Activated CD4-positive, alpha-beta memory T cell treated with anti-CD3 and anti-CD28 coated beads, Interleukin-2, amount 10 ng/mL, durations not matched to agents 7 days and 5 days (primary cell): ENCODE measurements around the gene F12. TPM values are rescaled to one million over a fixed set of nuclear protein-coding genes. Genes with fewer than 3 reads are reported as not detected.
"Not testable (repeated sequence)": the region's sequence is repeated elsewhere in the genome, so short reads cannot be mapped to it uniquely, and the experiment has no call there.

Experiments used
- CTCF ChIA-PET: fragments of 350-600 bp; sonication (Branson Sonifier 250); formaldehyde crosslinking; loops from one replicate; lab custom pipeline; 2021; ENCODE audit warnings: antibody characterized with exemption, inconsistent platforms; lab: Charles Lee
- POLR2A ChIA-PET: fragments of 350-600 bp; sonication (Branson Sonifier 250); formaldehyde crosslinking; loops from one replicate; lab custom pipeline; 2021; ENCODE audit warnings: antibody characterized with exemption; lab: Charles Lee
- DNase-seq: peaks from one replicate; pipeline ENCODE4 v3.0.0-alpha.2; 2020
- H3K27ac Mint-ChIP-seq: one replicate; pipeline ENCODE4 v1.8.0; 2021; ENCODE audit warnings: mild to moderate bottlenecking, mixed read lengths
- H3K27me3 Mint-ChIP-seq: one replicate; pipeline ENCODE4 v1.8.0; 2021; ENCODE audit warnings: mixed read lengths
- H3K36me3 Mint-ChIP-seq: one replicate; pipeline ENCODE4 v1.8.0; 2021; ENCODE audit warnings: low read depth, mixed read lengths
- H3K4me1 Mint-ChIP-seq: one replicate; pipeline ENCODE4 v1.8.0; 2021; ENCODE audit warnings: mixed read lengths
- H3K4me3 Mint-ChIP-seq: one replicate; pipeline ENCODE4 v1.8.0; 2021; ENCODE audit warnings: mild to moderate bottlenecking, mixed read lengths
- H3K9me3 Mint-ChIP-seq: one replicate; pipeline ENCODE4 v1.8.0; 2021; ENCODE audit warnings: mixed read lengths
- total RNA-seq, 2 experiments: library from RNA; stranded (reverse); gene quantifications; one replicate each; pipeline ENCODE4 v1.2.3, GENCODE V29; 2021

F12 gene
- total RNA-seq, 2 experiments from 2014 or later, result 1.5 to 1.6 TPM

DNA sequence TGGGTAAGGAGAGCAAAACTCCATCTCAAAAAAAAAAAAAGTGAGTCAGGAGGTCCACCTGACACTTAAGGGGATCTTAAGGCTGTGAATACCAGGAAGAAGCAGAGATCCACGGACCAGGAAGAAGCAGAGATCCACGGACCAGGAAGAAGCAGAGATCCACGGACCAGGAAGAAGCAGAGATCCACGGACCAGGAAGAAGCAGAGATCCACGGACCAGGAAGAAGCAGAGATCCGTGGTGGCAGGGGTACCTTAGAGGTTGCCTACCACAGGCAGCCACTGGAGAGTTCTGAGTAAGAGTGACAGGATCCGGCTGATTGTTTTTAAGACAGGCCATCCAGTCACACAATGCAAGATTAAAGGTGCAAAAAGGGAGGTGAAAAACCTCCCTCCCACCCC lies 11.1 kb upstream of the F12 start:
- DNase-seq, H3K27ac Mint-ChIP-seq, H3K9me3 Mint-ChIP-seq, H3K36me3 Mint-ChIP-seq, H3K27me3 Mint-ChIP-seq, H3K4me3 Mint-ChIP-seq: not testable (repeated sequence)
- H3K4me1 Mint-ChIP-seq, result peaks cover 16% of the 10 kb centered on the region
- ChIA-PET CTCF (interaction anchor here (2.4 kb wide), 1 partner anchor 16 kb away, joined by 8 read pairs; no protein-coding TSS in a partner anchor), POLR2A (interaction anchor here (0.6 to 14.9 kb wide), 2 partner anchors 9 to 11 kb away, joined by 4 to 463 read pairs; partner anchors contain the start of gene F12)

DNA sequence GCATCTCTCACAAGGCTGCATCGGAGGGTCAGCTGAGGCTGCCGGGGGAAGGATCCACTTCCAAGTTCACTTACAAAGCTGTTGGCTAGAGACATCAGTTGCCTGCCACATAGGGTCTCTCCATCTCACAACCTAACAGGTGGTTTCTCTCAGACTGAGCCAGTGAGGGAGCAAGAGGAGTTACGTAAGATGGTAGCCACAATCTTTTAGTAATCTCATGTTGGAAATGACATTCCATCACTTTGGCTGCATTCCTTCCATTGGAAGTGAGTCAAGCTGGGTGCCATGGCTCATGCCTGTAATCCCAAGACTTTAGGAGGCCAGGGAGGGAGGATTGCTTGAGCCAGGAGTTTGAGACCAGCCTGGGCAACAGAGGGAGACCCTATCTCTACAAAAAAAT lies 9.7 kb upstream of the F12 start:
- DNase-seq, result no peak
- Mint-ChIP-seq H3K27me3 (no peaks in the 10 kb centered on the region), H3K36me3 (no peaks in the 10 kb centered on the region), H3K4me1 (peaks cover 9% of the 10 kb centered on the region), H3K4me3 (no peak overlapping the region), H3K27ac (no peak overlapping the region), H3K9me3 (peaks cover 2% of the 10 kb centered on the region)
- CTCF ChIA-PET, result interaction anchor here (1.9 to 2.4 kb wide), 2 partner anchors 10 to 15 kb away, joined by 3 to 8 read pairs; partner anchors contain the start of gene F12
- POLR2A ChIA-PET, result interaction anchor here (1.2 kb wide), 1 partner anchor 16 kb away, joined by 3 read pairs; no protein-coding TSS in a partner anchor

DNA sequence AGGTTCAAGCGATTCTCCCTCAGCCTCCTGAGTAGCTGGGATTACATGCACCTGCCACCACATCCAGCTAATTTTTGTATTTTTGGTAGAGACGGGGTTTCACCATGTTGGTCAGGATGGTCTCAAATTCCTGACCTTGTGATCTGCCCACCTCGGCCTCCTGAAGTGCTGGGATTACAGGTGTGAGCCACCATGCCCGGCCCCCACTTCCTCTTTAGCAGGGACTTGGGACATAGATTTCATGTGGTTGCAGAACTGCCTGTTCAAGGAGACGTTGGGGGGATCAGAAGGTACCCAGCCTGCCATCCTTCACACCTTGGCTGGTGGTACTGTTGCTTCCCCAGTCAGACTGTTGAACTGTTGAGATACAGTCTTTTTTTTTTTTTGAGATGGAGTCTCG lies 7.7 kb upstream of the F12 start:
- ChIA-PET POLR2A (interaction anchor here (0.7 to 17.5 kb wide), 4 partner anchors 11 to 38 kb away, joined by 3 to 463 read pairs (median 188); partner anchors contain the start of genes GRK6 and PRR7), CTCF (interaction anchor here (1.1 to 2.3 kb wide), 5 partner anchors 8 to 38 kb away, joined by 3 to 7 read pairs (median 5); partner anchors contain the start of gene F12)
- H3K36me3 Mint-ChIP-seq, H3K9me3 Mint-ChIP-seq, H3K27ac Mint-ChIP-seq, H3K4me3 Mint-ChIP-seq, H3K27me3 Mint-ChIP-seq, DNase-seq: not testable (repeated sequence)
- H3K4me1 Mint-ChIP-seq, result peaks cover 24% of the 10 kb centered on the region

DNA sequence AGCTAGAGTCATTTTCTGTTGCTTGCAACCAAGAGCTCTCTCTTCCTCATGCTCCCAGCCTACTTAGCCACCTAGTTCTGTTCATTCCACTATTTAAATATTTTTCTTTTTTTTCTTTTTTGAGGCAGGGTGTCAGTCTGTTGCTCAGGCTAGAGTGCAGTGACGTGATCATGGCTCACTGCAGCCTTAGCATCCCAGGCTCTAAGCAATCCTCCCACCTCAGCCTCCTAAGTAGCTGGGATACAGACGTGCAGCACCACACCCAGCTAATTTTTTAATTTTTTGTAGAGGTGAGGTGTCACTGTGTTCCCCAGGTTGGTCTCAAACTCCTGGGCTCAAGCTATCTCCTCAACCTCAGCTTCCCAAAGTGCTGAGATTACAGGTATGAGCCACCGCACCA lies 5.1 kb upstream of the F12 start:
- H3K4me1 Mint-ChIP-seq, result peaks cover 38% of the 10 kb centered on the region
- H3K4me3 Mint-ChIP-seq, result no peak overlapping the region
- H3K27me3 Mint-ChIP-seq, result no peaks in the 10 kb centered on the region
- ChIA-PET POLR2A (interaction anchor here (17.5 kb wide), 2 partner anchors 13 to 29 kb away, joined by 371 to 463 read pairs; partner anchors contain the start of genes GRK6 and PRR7), CTCF (interaction anchor here (1.0 to 4.7 kb wide), 4 partner anchors 11 to 41 kb away, joined by 3 to 40 read pairs (median 6); no protein-coding TSS in a partner anchor)
- H3K9me3 Mint-ChIP-seq, result no peaks in the 10 kb centered on the region
- H3K27ac Mint-ChIP-seq, result no peak overlapping the region
- no peaks in the 10 kb centered on the region for H3K36me3 Mint-ChIP-seq
- DNase-seq, result no peak

DNA sequence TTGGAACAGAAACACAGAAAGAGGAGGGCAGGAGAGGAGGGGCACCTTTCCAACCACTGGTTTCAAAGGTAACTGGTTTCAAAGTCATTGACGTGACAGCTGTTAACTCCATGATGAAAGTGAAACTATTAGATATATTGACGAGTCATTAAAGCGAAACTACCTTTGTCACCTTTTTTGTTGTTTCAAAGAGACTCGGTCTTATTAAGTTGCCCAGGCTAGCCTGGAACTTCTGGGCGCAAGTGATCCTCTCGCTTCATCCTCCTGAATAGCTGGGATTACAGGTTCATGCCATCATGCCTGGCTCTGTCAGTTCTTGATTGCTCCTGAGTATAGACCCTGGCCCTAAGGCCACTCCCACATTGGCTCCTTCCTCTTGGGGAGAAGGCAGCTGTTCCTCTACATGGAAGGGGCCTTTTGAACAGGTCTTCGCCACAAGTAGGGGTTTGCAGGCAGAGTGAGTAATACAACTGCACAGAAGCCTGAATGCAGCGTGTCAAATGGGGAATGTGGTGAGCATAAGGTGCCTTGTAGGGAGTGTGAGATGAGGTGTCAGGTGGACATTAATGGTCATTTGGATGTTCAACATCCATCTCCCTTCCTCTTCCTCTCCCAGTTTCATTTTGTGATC lies 3.4 kb upstream of the F12 start:
- no peak for DNase-seq
- Mint-ChIP-seq H3K9me3 (no peaks in the 10 kb centered on the region), H3K36me3 (no peaks in the 10 kb centered on the region), H3K27me3 (no peaks in the 10 kb centered on the region), H3K27ac (peak overlapping the region; percentile 77), H3K4me1 (peaks cover 39% of the 10 kb centered on the region), H3K4me3 (peak overlapping the region; percentile 55)
- POLR2A ChIA-PET, result interaction anchor here (1.1 to 17.5 kb wide), 6 partner anchors 9 to 100 kb away, joined by 3 to 463 read pairs (median 12); partner anchors contain the start of genes GRK6 and PRR7
- CTCF ChIA-PET, result interaction anchor here (1.2 to 4.7 kb wide), 5 partner anchors 9 to 43 kb away, joined by 4 to 40 read pairs (median 6); no protein-coding TSS in a partner anchor

DNA sequence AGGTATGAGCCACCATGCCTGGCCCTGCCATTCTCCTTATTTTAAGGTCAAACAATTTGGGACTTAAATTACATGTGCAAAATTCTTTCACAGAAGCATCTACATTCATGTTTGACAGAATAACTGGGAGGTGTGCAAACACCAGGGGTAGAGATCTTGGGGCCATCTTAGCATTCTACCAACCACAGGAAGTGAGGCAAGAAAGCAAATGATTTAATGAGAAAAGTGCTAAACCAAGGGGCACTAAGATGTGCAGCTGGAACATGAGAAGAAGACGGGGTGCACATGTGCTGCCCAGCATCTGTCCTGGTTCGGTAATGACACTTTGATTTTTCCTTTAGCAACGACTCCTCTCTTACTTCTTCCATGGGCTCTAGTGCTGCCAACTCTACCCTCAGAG lies 1.2 kb upstream of the F12 start:
- no peaks in the 10 kb centered on the region for H3K9me3 Mint-ChIP-seq
- DNase-seq, result no peak
- H3K4me1 Mint-ChIP-seq, result peaks cover 46% of the 10 kb centered on the region
- H3K36me3 Mint-ChIP-seq, result no peaks in the 10 kb centered on the region
- H3K4me3 Mint-ChIP-seq, result no peak overlapping the region
- H3K27ac Mint-ChIP-seq, result no peak overlapping the region
- peaks cover 9% of the 10 kb centered on the region for H3K27me3 Mint-ChIP-seq
- CTCF ChIA-PET, result interaction anchor here (0.8 to 11.1 kb wide), 2 partner anchors 18 to 39 kb away, joined by 3 to 467 read pairs; partner anchors contain the start of gene PRR7
- POLR2A ChIA-PET, result interaction anchor here (17.5 kb wide), 2 partner anchors 17 to 33 kb away, joined by 371 to 463 read pairs; partner anchors contain the start of genes GRK6 and PRR7

DNA sequence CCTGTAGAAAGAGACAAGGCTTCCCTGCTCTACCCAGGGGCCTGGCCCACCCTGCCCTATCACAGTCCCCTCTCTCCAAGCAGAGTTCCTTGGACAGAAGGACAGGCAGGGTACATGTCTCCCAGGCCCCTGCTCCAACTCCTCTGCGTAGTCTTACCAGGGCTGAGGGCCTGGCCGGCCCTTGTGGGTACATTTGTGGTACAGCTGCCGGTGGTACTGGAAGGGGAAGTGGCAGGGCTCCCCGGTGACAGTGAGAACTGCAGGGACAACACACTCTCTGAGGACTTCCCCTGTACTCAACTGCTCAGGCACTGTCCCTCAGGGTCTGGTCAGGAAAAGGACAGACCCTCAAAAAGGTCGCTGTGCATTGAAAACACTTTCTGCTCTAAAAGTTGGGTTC lies 3.6 kb downstream of the F12 start:
- Mint-ChIP-seq H3K4me3 (no peak overlapping the region), H3K4me1 (peaks cover 47% of the 10 kb centered on the region), H3K27me3 (peaks cover 34% of the 10 kb centered on the region), H3K9me3 (no peaks in the 10 kb centered on the region), H3K36me3 (no peaks in the 10 kb centered on the region), H3K27ac (no peak overlapping the region)
- CTCF ChIA-PET, result interaction anchor here (3.9 to 11.1 kb wide), 4 partner anchors 14 to 292 kb away, joined by 15 to 467 read pairs (median 225); partner anchors contain the start of genes GRK6 and PRR7
- POLR2A ChIA-PET, result interaction anchor here (2.3 to 17.5 kb wide), 4 partner anchors 22 to 51 kb away, joined by 11 to 463 read pairs (median 234); partner anchors contain the start of genes GRK6 and PRR7
- peak; percentile 30 for DNase-seq

DNA sequence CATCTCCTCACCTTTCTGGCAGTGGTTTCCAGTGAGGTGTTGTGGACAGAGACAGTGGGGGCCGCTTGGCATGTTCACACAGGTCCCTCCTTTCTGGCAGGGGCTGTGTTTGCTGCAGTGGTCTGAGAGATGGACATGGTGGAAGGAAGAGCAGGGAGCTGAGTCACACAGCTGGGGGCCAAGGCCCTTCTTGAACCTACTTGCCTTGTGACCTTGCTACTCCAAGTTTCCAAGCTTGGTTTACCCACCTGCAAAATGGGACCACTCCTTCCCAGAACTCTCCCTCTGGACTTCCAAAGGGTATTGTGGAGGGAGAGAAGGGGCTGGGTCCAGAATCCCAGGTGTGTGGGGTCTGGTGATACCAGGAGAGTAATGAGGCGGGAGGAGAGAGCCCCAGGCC lies 4.1 kb downstream of the F12 start:
- Mint-ChIP-seq H3K27ac (no peak overlapping the region), H3K9me3 (no peaks in the 10 kb centered on the region), H3K4me3 (peak overlapping the region; percentile 48), H3K36me3 (no peaks in the 10 kb centered on the region), H3K27me3 (peaks cover 34% of the 10 kb centered on the region), H3K4me1 (peaks cover 42% of the 10 kb centered on the region)
- CTCF ChIA-PET, result interaction anchor here (1.0 to 11.1 kb wide), 10 partner anchors 9 to 291 kb away, joined by 3 to 467 read pairs (median 26); partner anchors contain the start of genes GRK6, PDLIM7 and PRR7
- DNase-seq, result no peak
- POLR2A ChIA-PET, result interaction anchor here (1.5 to 17.5 kb wide), 6 partner anchors 13 to 52 kb away, joined by 5 to 463 read pairs (median 74); partner anchors contain the start of genes GRK6 and PRR7

DNA sequence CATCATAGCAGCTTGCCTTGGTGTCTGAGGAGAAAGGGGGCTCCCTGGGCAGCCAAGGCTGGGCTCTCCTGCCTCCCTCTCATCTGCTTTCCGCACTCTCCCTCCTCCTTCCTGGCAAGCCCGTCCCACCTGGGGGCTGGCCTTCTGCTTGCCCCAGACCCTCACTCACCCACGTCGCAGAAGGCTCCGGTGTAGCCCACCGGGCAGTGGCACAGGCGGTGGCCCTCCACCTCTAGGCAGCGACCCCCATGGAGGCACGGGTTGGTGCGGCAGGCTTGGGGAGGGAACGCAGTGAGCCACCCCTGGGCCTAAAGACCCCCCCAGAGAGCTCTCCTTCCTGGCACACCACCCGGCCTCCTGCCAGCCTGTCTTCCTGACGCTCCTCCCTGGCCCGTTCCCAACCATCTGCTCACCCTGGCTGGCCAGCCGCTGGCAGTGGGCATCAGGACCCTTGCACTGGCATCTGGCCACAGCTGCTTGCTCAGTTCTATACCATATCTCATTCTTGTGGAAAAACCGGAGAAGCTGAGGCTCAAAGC lies 4.7 kb downstream of the F12 start:
- CTCF ChIA-PET, result interaction anchor here (0.6 to 11.1 kb wide), 27 partner anchors 9 to 290 kb away, joined by 3 to 467 read pairs (median 8); partner anchors contain the start of genes GRK6, PDLIM7 and PRR7
- no peak for DNase-seq
- H3K9me3 Mint-ChIP-seq, result no peaks in the 10 kb centered on the region
- H3K36me3 Mint-ChIP-seq, result no peaks in the 10 kb centered on the region
- H3K27me3 Mint-ChIP-seq, result peaks cover 36% of the 10 kb centered on the region
- H3K4me1 Mint-ChIP-seq, result peaks cover 42% of the 10 kb centered on the region
- H3K27ac Mint-ChIP-seq, result no peak overlapping the region
- H3K4me3 Mint-ChIP-seq, result peak overlapping the region; percentile 48
- POLR2A ChIA-PET, result interaction anchor here (0.6 to 17.5 kb wide), 15 partner anchors 8 to 94 kb away, joined by 3 to 463 read pairs (median 10); partner anchors contain the start of genes GRK6, MXD3 and PRR7

DNA sequence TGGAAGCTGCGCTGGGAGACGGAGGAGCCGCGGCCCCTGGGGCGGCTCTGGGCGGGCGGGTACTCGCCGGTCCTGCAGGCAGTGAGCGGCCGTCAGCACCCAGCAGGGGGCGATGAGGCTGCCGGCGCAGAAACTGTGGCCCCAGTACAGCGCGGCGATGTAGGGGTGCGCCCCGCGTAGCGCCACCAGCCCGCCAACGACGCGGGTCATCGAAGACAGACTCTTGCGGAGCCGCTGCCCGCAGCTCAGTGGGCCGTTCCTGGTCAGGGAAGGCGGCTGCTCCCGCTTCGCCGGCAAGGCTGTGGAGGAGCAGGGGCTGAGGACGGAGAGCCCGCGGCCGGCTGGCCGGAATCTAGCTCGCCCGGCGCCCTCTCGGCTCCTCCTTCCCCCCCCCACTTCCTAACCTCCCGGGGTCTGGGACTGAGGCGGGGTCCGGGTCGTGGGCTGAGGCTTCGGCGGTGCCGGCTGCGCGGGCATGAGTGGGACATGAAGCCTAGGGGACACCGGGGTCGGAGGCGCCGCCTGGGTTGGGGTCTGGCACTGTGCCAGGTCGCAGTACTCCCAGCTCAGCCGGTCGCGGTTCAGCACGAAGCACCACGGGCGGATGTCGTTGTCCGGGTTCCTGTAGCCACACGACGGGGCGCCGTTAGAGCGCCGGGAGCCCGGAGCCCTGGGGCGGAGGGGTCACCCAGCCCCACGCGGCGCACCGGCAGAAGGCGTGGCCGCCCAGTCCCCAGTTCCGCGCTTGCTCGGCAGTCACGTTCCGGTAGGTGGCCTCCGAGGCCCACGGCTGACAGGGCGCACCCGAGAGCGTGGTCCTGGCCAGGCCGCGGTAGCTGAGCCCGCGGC lies 5.3 kb downstream of the F12 start:
- Mint-ChIP-seq H3K27me3 (peaks cover 36% of the 10 kb centered on the region), H3K9me3 (no peaks in the 10 kb centered on the region), H3K27ac (no peak overlapping the region), H3K36me3 (no peaks in the 10 kb centered on the region), H3K4me1 (peaks cover 39% of the 10 kb centered on the region), H3K4me3 (peak overlapping the region; percentile 75)
- ChIA-PET CTCF (interaction anchor here (0.6 to 11.1 kb wide), 36 partner anchors 10 to 293 kb away, joined by 3 to 467 read pairs (median 7); partner anchors contain the start of genes GRK6, LMAN2, PDLIM7 and PRR7), POLR2A (interaction anchor here (0.6 to 17.5 kb wide), 20 partner anchors 9 to 94 kb away, joined by 3 to 463 read pairs (median 8); partner anchors contain the start of genes GRK6, LMAN2, MXD3 and PDLIM7)
- peak; percentile 86 for DNase-seq

DNA sequence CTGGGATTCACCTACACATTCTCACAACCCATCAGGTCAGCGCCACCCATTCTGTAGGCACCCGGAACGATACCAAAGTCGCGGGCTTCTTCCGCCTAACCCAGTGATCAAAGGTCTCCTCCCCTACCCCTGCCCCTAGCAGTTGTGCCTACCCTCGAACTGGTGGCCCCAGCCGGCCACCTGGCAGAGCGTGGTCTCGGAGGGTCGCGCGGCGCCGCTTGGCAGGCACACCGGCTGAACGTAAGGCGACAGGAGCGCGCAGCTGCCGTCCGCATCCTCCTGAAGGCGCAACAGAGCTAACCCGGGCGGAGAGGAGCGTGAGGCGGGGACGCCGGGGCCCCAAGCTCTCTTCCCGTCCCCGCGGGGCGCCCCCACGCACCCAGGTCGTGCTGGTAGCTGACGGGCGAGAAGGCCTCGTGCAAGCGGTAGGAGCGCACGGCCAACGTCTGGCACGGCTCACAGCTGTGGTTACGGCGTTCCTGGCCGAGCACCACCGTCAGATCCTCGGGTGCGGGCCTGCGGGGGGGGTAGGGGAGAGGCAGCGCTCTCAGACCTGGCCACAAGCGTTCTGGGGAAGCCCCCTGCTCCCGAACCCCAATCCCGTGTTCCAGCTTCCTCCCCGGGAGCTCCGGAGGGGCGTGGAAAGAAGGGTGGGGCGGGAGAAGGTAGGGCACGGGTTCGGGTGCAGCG lies 6.1 kb downstream of the F12 start:
- no peak overlapping the region for H3K27ac Mint-ChIP-seq
- peak overlapping the region; percentile 75 for H3K4me3 Mint-ChIP-seq
- no peaks in the 10 kb centered on the region for H3K9me3 Mint-ChIP-seq
- peaks cover 37% of the 10 kb centered on the region for H3K27me3 Mint-ChIP-seq
- ChIA-PET POLR2A (interaction anchor here (0.9 to 17.5 kb wide), 18 partner anchors 9 to 99 kb away, joined by 3 to 463 read pairs (median 10); partner anchors contain the start of genes GRK6, LMAN2, MXD3 and PDLIM7), CTCF (interaction anchor here (0.6 to 11.1 kb wide), 37 partner anchors 11 to 301 kb away, joined by 3 to 467 read pairs (median 6); partner anchors contain the start of genes GRK6, LMAN2, MXD3 and PDLIM7)
- peak; percentile 55 for DNase-seq
- H3K4me1 Mint-ChIP-seq, result peaks cover 39% of the 10 kb centered on the region
- no peaks in the 10 kb centered on the region for H3K36me3 Mint-ChIP-seq
